HepG2 (cell line): ENCODE data around the gene FBXO2. TPM values are rescaled to one million over a fixed set of nuclear protein-coding genes. Genes with fewer than 3 reads are reported as not detected.

ENCODE experiments used
- ATAC-seq: fragments of 200-7000 bp; cut with Tn5 transposase; 3 replicates; pipeline ENCODE4 v1.9.1; 2020; ENCODE audit warnings: mild to moderate bottlenecking, moderate library complexity
- BruUV-seq: library from RNA; stranded (reverse); fragments of 400-500 nt; replicated peaks from 2 replicates; lab custom pipeline; 2021; lab: Mats Ljungman, UMichigan
- CTCF ChIA-PET: fragments of 300-600 bp; formaldehyde crosslinking; extraction: SDS; loops from one replicate; lab custom pipeline; 2021; ENCODE audit warnings: low total read pairs, inconsistent platforms, low intra/inter-chr PET ratio; lab: Yijun Ruan, JAX
- POLR2A ChIA-PET: fragments of 350-600 bp; sonication (Branson Sonifier 250); formaldehyde crosslinking; loops from one replicate; lab custom pipeline; 2020; ENCODE audit warnings: antibody characterized with exemption, inconsistent platforms; lab: Yijun Ruan, JAX
- DNase-seq: peaks from one replicate; pipeline ENCODE4 v3.0.0-alpha.2; 2015; ENCODE audit warnings: low spot score
- FAIRE-seq: peaks from 3 replicates; lab custom pipeline; 2011; peaks lifted over from hg19 to GRCh38; lab: Jason Lieb, UNC
- H2AFZ ChIP-seq: one replicate; pipeline ENCODE4 v1.6.1; 2011; ENCODE audit warnings: low read length, inconsistent platforms
- H3K27ac ChIP-seq: fragments of 300-600 bp; 3 replicates; pipeline ENCODE4 v1.8.0; 2011; ENCODE audit warnings: mixed run types, mild to moderate bottlenecking, mixed read lengths, low read length, inconsistent platforms; ENCODE audit not compliant: insufficient read depth; ENCODE audit errors: extremely low read length
- H3K27me3 ChIP-seq, 2 experiments: fragments of 200-600 bp in 1 of 2; 2 replicates in 1 of 2; 3 replicates in 1 of 2; pipeline versions ENCODE4 v1.6.0 to v1.8.0; 2011; ENCODE audit warnings: low read length in 2 of 2, mild to moderate bottlenecking in 2 of 2, moderate library complexity in 2 of 2, inconsistent platforms in 1 of 2; ENCODE audit not compliant: insufficient read depth in 2 of 2, control insufficient read depth in 1 of 2
- H3K36me3 ChIP-seq, 2 experiments: fragments of 200-600 bp in 1 of 2; replicated peaks in 1 of 2; 2 replicates in 1 of 2; 3 replicates in 1 of 2; pipeline versions ENCODE4 v1.5.1 to v1.8.0; 2011; ENCODE audit warnings: low read length in 2 of 2, inconsistent platforms in 1 of 2; ENCODE audit not compliant: insufficient read depth in 2 of 2, control insufficient read depth in 1 of 2
- H3K4me1 ChIP-seq: 2 replicates; pipeline ENCODE4 v1.5.1; 2012; ENCODE audit warnings: low read length, inconsistent platforms; ENCODE audit not compliant: insufficient read depth
- H3K4me2 ChIP-seq: 2 replicates; pipeline ENCODE4 v1.6.0; 2011; ENCODE audit warnings: low read depth, low read length, inconsistent platforms
- H3K4me3 ChIP-seq, 3 experiments: fragments of 200-600 bp in 1 of 3; sonication (generic), shearing (Covaris generic) in 1 of 3; replicated peaks in 1 of 3; 2 replicates each; pipeline ENCODE4 v1.5.1; 2011 to 2016; ENCODE audit warnings: low read length in 3 of 3, inconsistent platforms in 2 of 3, low read depth in 2 of 3, mild to moderate bottlenecking in 2 of 3, control low read depth in 1 of 3, mixed read lengths in 1 of 3; ENCODE audit not compliant: insufficient read depth in 1 of 3
- H3K79me2 ChIP-seq: one replicate; pipeline ENCODE4 v1.6.1; 2011; ENCODE audit warnings: low read length, inconsistent platforms; ENCODE audit not compliant: insufficient read depth
- H3K9ac ChIP-seq: 2 replicates; pipeline ENCODE4 v1.6.0; 2011; ENCODE audit warnings: mild to moderate bottlenecking, low read depth, low read length, inconsistent platforms; ENCODE audit not compliant: insufficient read depth
- H3K9me3 ChIP-seq: 2 replicates; pipeline ENCODE4 v1.5.1; 2012; ENCODE audit warnings: mild to moderate bottlenecking, low read length
- H4K20me1 ChIP-seq: 2 replicates; pipeline ENCODE4 v1.6.0; 2011; ENCODE audit warnings: inconsistent platforms, mild to moderate bottlenecking, low read length, moderate library complexity; ENCODE audit not compliant: insufficient read depth
- ELF4 ChIP-seq: sonication (generic); formaldehyde crosslinking; IDR thresholded peaks from 2 replicates; pipeline ENCODE4 v1.5.0; 2020; ENCODE audit warnings: missing genetic modification reagents, mild to moderate bottlenecking, moderate library complexity, borderline replicate concordance
- ISX ChIP-seq: sonication (generic); formaldehyde crosslinking; conservative IDR thresholded peaks from 2 replicates; pipeline ENCODE4 v1.5.0; 2020; ENCODE audit warnings: missing genetic modification reagents
- KLF12 ChIP-seq: sonication (generic); formaldehyde crosslinking; IDR thresholded peaks from 2 replicates; pipeline ENCODE4 v1.4.0; 2020; ENCODE audit warnings: missing genetic modification reagents, borderline replicate concordance
- RBAK ChIP-seq: sonication (generic); formaldehyde crosslinking; IDR thresholded peaks from 2 replicates; pipeline ENCODE4 v1.5.1; 2020; ENCODE audit warnings: mild to moderate bottlenecking, missing genetic modification reagents
- RBM22 ChIP-seq: fragments of 200-400 bp; formaldehyde crosslinking; optimal IDR thresholded peaks from 2 replicates; pipeline ENCODE3; 2017; ENCODE audit warnings: mild to moderate bottlenecking, low read length, moderate library complexity
- TCF12 ChIP-seq, 2 experiments: fragments of 450-650 bp in 1 of 2; sonication (generic) in 1 of 2; formaldehyde crosslinking in 1 of 2; IDR thresholded peaks; 2 replicates each; pipeline versions ENCODE4 v1.6.1 to v1.8.0; 2017 to 2022; ENCODE audit warnings: antibody characterized with exemption in 1 of 2, mild to moderate bottlenecking in 1 of 2, missing genetic modification reagents in 1 of 2, moderate library complexity in 1 of 2
- ZNF20 ChIP-seq: sonication (generic); formaldehyde crosslinking; IDR thresholded peaks from 2 replicates; pipeline ENCODE4 v1.4.0; 2020; ENCODE audit warnings: mild to moderate bottlenecking, moderate library complexity, missing genetic modification reagents
- ZNF282 ChIP-seq: fragments of 450-650 bp; IDR thresholded peaks from 2 replicates; pipeline ENCODE4 v1.6.1; 2018; ENCODE audit not compliant: partially characterized antibody
- ZNF580 ChIP-seq: IDR thresholded peaks from 2 replicates; pipeline ENCODE4 v1.6.1; 2016; ENCODE audit warnings: low read depth, borderline replicate concordance
- ZNF629 ChIP-seq: sonication (generic); formaldehyde crosslinking; conservative IDR thresholded peaks from 2 replicates; pipeline ENCODE4 v1.5.0; 2020; ENCODE audit warnings: missing genetic modification reagents
- WGBS: methylation state at CpG from one replicate; pipeline ENCODE4 v1.1.6; 2017; ENCODE audit warnings: low lambda C conversion rate; 5-methylcytosine and 5-hydroxymethylcytosine counted together
- in situ Hi-C: cut with HindIII; loops from 2 replicates; pipeline ENCODE4 v1.10.0; 2017; ENCODE audit warnings: low pct_unique_long_range_greater_than_20kb; ENCODE audit not compliant: extremely low pct_ligation_motif_present
- intact Hi-C: fragments of 100-400 bp; cut with micrococcal nuclease; formaldehyde crosslinking; loops from one replicate; pipeline ENCODE4 v1.10.0; 2022; ENCODE audit not compliant: unreplicated experiment
- polyA plus RNA-seq, 8 experiments: library from polyadenylated mRNA; depleted of rRNA in 3 of 8; stranded (reverse) in 7 of 8; unstranded in 1 of 8; fragments of >200 nt; fragmentation: Illumina TruSeq in 4 of 8; extraction: Trizol in 4 of 8; gene quantifications; 2 replicates each; pipeline versions ENCODE4 v1.2.1 to v1.2.3, GENCODE V29; 2011 to 2016; ENCODE audit warnings: low read depth in 4 of 8, missing spikeins in 1 of 8, mixed read lengths in 1 of 8; ENCODE audit not compliant: insufficient read depth in 1 of 8
- total RNA-seq, 5 experiments: library from RNA; depleted of rRNA; stranded (reverse); fragments of >200 nt; fragmentation: Illumina TruSeq; extraction: Trizol; gene quantifications; 2 replicates each; pipeline ENCODE4 v1.2.3, GENCODE V29; 2016; ENCODE audit warnings: low read depth in 1 of 5

The FBXO2 gene
- total and polyA plus RNA-seq, 2 of the 13 experiments (the other 11 are each of a cell fraction or from before 2014, with no cell fraction given) = 79.3 to 112 TPM

GRCh38 chr1:11620924-11621323 is 33.3 kb downstream of the FBXO2 start:
- peaks cover 9 to 37% of the 10 kb centered on the region in 2 experiments; a peak in 3 of 5 replicates for H3K27me3 ChIP-seq
- no peak overlapping the region for H3K4me2 ChIP-seq
- no peak overlapping the region for H3K9ac ChIP-seq
- H3K36me3 ChIP-seq = no peaks in the 10 kb centered on the region
- H3K9me3 ChIP-seq = no peaks in the 10 kb centered on the region
- 33% methylated on average over 5 of the region's 5 CpGs for WGBS
- no peak overlapping the region for H3K27ac ChIP-seq
- in situ Hi-C loops (no loop called here), intact Hi-C loops (no loop called here)
- no peaks in the 10 kb centered on the region for H3K4me1 ChIP-seq
- H3K79me2 ChIP-seq = no peaks in the 10 kb centered on the region
- H4K20me1 ChIP-seq = no peaks in the 10 kb centered on the region
- ChIA-PET POLR2A (no interaction called here), CTCF (no interaction called here)
- no peak for FAIRE-seq
- H2AFZ ChIP-seq = no peak overlapping the region
- no TSS peak for BruUV-seq
- DNase-seq = no peak
- ATAC-seq = no peak
- TF ChIP-seq ZNF629 (peak; percentile 74), RBM22 (no peak), ZNF282 (no peak), RBAK (no peak), TCF12 (IDR thresholded peaks at IDR 0.05) (no peak), TCF12 (CRISPR knock-in tag; IDR thresholded peaks at IDR 0.05) (no peak)
- no peak overlapping the region for H3K4me3 ChIP-seq

GRCh38 chr1:11620405-11620804 is 33.8 kb downstream of the FBXO2 start:
- H3K4me3 ChIP-seq = no peak overlapping the region
- BruUV-seq = no TSS peak
- no peaks in the 10 kb centered on the region for H3K9me3 ChIP-seq
- DNase-seq (no peak), ATAC-seq (no peak), FAIRE-seq (no peak)
- ChIA-PET CTCF (no interaction called here), POLR2A (no interaction called here)
- TF ChIP-seq ISX (CRISPR knock-in tag) = no peak
- TF ChIP-seq ZNF580 (CRISPR knock-in tag) = no peak
- no peak for TF ChIP-seq ELF4
- no peak for TF ChIP-seq ZNF20
- no peak for TF ChIP-seq KLF12 (CRISPR knock-in tag)
- 8% methylated on average over 12 of the region's 12 CpGs for WGBS
- H3K27ac ChIP-seq = no peak overlapping the region
- in situ Hi-C loops (no loop called here), intact Hi-C loops (no loop called here)
- no peaks in the 10 kb centered on the region for H3K36me3 ChIP-seq
- no peaks in the 10 kb centered on the region for H3K79me2 ChIP-seq
- no peak overlapping the region for H3K9ac ChIP-seq
- H3K4me1 ChIP-seq = no peaks in the 10 kb centered on the region
- H2AFZ ChIP-seq = no peak overlapping the region
- no peak overlapping the region for H3K4me2 ChIP-seq
- H3K27me3 ChIP-seq = peaks cover 10 to 33% of the 10 kb centered on the region in 2 experiments; a peak in 3 of 5 replicates
- no peaks in the 10 kb centered on the region for H4K20me1 ChIP-seq
